Endothelial cell of umbilical vein (primary cell): Measurements from ENCODE around the gene MID1. TPM values are rescaled to one million over a fixed set of nuclear protein-coding genes. Genes with fewer than 3 reads are reported as not detected.
A peak's percentile ranks its signal among the peaks of the same experiment; 100 is the strongest.

Experiments
- BruUV-seq: library from RNA; stranded (reverse); fragments of 400-500 nt; replicated peaks from 2 replicates; lab custom pipeline; 2021; lab: Mats Ljungman, UMichigan
- CTCF ChIA-PET: fragments of 300-600, 350-600 bp; sonication (Branson Sonifier 250); formaldehyde crosslinking; loops from one replicate; lab custom pipeline; 2021; ENCODE audit warnings: antibody characterized with exemption, inconsistent platforms; lab: Charles Lee
- POLR2A ChIA-PET: fragments of 300-600, 350-600 bp; sonication (Branson Sonifier 250); formaldehyde crosslinking; loops from one replicate; lab custom pipeline; 2021; ENCODE audit warnings: antibody characterized with exemption, inconsistent platforms; lab: Charles Lee
- DNase-seq: peaks from one replicate; pipeline ENCODE4 v3.0.0-alpha.2; 2011; ENCODE audit warnings: low read depth, low spot score
- FAIRE-seq: peaks from 2 replicates; lab custom pipeline; 2011; peaks lifted over from hg19 to GRCh38; lab: Jason Lieb, UNC
- H2AFZ ChIP-seq: 2 replicates; pipeline ENCODE4 v1.6.0; 2012; ENCODE audit warnings: low read depth, low read length, control low read depth, inconsistent platforms
- H3K27ac ChIP-seq: 2 replicates; pipeline ENCODE4 v1.5.1; 2011; ENCODE audit warnings: low read depth, mild to moderate bottlenecking, control low read depth, low read length, moderate library complexity; ENCODE audit not compliant: insufficient read depth
- H3K27me3 ChIP-seq, 2 experiments: 2 replicates each; pipeline versions ENCODE4 v1.6.0 to v1.6.1; 2011; ENCODE audit warnings: low read length in 2 of 2, mixed read lengths in 1 of 2; ENCODE audit not compliant: control insufficient read depth in 2 of 2, insufficient read depth in 2 of 2
- H3K36me3 ChIP-seq, 2 experiments: 2 replicates in 1 of 2; 3 replicates in 1 of 2; pipeline ENCODE4 v1.5.1; 2011; ENCODE audit warnings: low read length in 2 of 2, mild to moderate bottlenecking in 1 of 2, moderate library complexity in 1 of 2; ENCODE audit not compliant: control insufficient read depth in 2 of 2, insufficient read depth in 2 of 2; ENCODE audit errors: extremely low read depth in 1 of 2
- H3K4me1 ChIP-seq: 3 replicates; pipeline ENCODE4 v1.5.1; 2011; ENCODE audit warnings: mild to moderate bottlenecking, low read length; ENCODE audit not compliant: control insufficient read depth, insufficient read depth; ENCODE audit errors: extremely low read depth
- H3K4me2 ChIP-seq: 2 replicates; pipeline ENCODE4 v1.6.1; 2011; ENCODE audit warnings: low read length, control low read depth, mixed read lengths; ENCODE audit not compliant: insufficient read depth
- H3K4me3 ChIP-seq, 3 experiments: fragments of 200-600 bp in 1 of 3; sonication (generic), shearing (Covaris generic) in 1 of 3; replicated peaks in 1 of 3; 2 replicates each; pipeline ENCODE4 v1.5.1; 2011 to 2016; ENCODE audit warnings: control low read depth in 3 of 3, low read length in 3 of 3, mild to moderate bottlenecking in 2 of 3, inconsistent platforms in 1 of 3, low read depth in 1 of 3, moderate library complexity in 1 of 3; ENCODE audit not compliant: insufficient read depth in 1 of 3
- H3K79me2 ChIP-seq: 2 replicates; pipeline ENCODE4 v1.6.0; 2012; ENCODE audit warnings: low read length, inconsistent platforms; ENCODE audit not compliant: control insufficient read depth, insufficient read depth
- H3K9ac ChIP-seq: replicated peaks from 2 replicates; pipeline ENCODE3; 2011; ENCODE audit warnings: low read length, control low read depth; ENCODE audit not compliant: insufficient read depth; ENCODE audit errors: extremely low read depth
- H3K9me1 ChIP-seq: replicated peaks from 3 replicates; pipeline ENCODE4 v1.6.0; 2011; ENCODE audit warnings: mild to moderate bottlenecking, low read length; ENCODE audit not compliant: control insufficient read depth, insufficient read depth; ENCODE audit errors: extremely low read depth
- H3K9me3 ChIP-seq: replicated peaks from 2 replicates; pipeline ENCODE4 v1.5.1; 2012; ENCODE audit warnings: low read length, inconsistent platforms; ENCODE audit not compliant: control insufficient read depth, insufficient read depth
- H4K20me1 ChIP-seq: replicated peaks from 2 replicates; pipeline ENCODE3; 2011; ENCODE audit warnings: mild to moderate bottlenecking, low read length; ENCODE audit not compliant: control insufficient read depth, insufficient read depth; ENCODE audit errors: extremely low read depth
- FOS ChIP-seq: IDR thresholded peaks from 2 replicates; pipeline ENCODE4 v1.6.1; 2011; ENCODE audit warnings: mild to moderate bottlenecking, low read length, moderate library complexity, borderline replicate concordance; ENCODE audit not compliant: insufficient read depth
- JUN ChIP-seq: IDR thresholded peaks from 2 replicates; pipeline ENCODE4 v1.6.1; 2011; ENCODE audit warnings: borderline replicate concordance, low read depth; ENCODE audit not compliant: insufficient read length, insufficient read depth
- MYC ChIP-seq: IDR thresholded peaks from one replicate; pipeline ENCODE4 v1.6.1; 2011; ENCODE audit warnings: mild to moderate bottlenecking, low read depth, low read length
- POLR2A ChIP-seq: IDR thresholded peaks from 2 replicates; pipeline ENCODE4 v1.6.1; 2012; ENCODE audit warnings: low read depth, mild to moderate bottlenecking, control low read depth, low read length
- POLR2AphosphoS5 ChIP-seq: IDR thresholded peaks from 2 replicates; pipeline ENCODE4 v1.6.1; 2012; ENCODE audit warnings: low read depth, mild to moderate bottlenecking, control low read depth, low read length, moderate library complexity; ENCODE audit not compliant: insufficient read depth
- dilution Hi-C: fragments of 300-500 bp; cut with MboI; formaldehyde crosslinking; loops from one replicate; pipeline ENCODE4 v1.15.0; 2019; ENCODE audit warnings: low sequenced_read_pairs; ENCODE audit not compliant: extremely low pct_ligation_motif_present
- intact Hi-C: fragments of 100-400 bp; cut with micrococcal nuclease; formaldehyde crosslinking; loops from one replicate; pipeline ENCODE4 v1.10.0; 2022
- polyA plus RNA-seq, 4 experiments: library from polyadenylated mRNA; depleted of rRNA in 3 of 4; stranded (reverse) in 3 of 4; unstranded in 1 of 4; fragments of >200 nt; gene quantifications; 2 replicates each; pipeline versions ENCODE4 v1.2.1 to v1.2.3, GENCODE V29; 2011 to 2012; ENCODE audit warnings: missing spikeins in 1 of 4
- total RNA-seq: library from RNA; stranded (reverse); gene quantifications from 2 replicates; pipeline ENCODE4 v1.2.3, GENCODE V29; 2021
- TF ChIP-seq, protein P1 (sequence below): IDR thresholded peaks from 2 replicates; pipeline ENCODE4 v1.6.1; 2011; ENCODE audit not compliant: insufficient read depth, insufficient read length
- TF ChIP-seq, protein P2 (sequence below), 2 donors: IDR thresholded peaks; 1 replicate in 1 of 2; 2 replicates in 1 of 2; pipeline ENCODE4 v1.5.1; 2011; ENCODE audit warnings: low read length in 2 of 2, mild to moderate bottlenecking in 2 of 2, moderate library complexity in 2 of 2, control low read depth in 1 of 2, inconsistent platforms in 1 of 2, low read depth in 1 of 2; ENCODE audit not compliant: insufficient read depth in 1 of 2; ENCODE audit errors: extremely low read depth in 1 of 2

MID1 gene
- total and polyA plus RNA-seq, 2 donors (not counting 3 experiments of a cell fraction or from before 2014, with no cell fraction given): 21.3 to 29.8 TPM

GRCh38 chrX:10548688-10549087, 71.7 kb downstream of the MID1 start:
- H4K20me1 ChIP-seq: no peaks in the 10 kb centered on the region
- no peak overlapping the region for H3K27ac ChIP-seq
- H3K36me3 ChIP-seq: no peaks in the 10 kb centered on the region
- H3K9me3 ChIP-seq: no peaks in the 10 kb centered on the region
- H3K4me2 ChIP-seq: no peak overlapping the region
- intact Hi-C loops (no loop called here), dilution Hi-C loops (no loop called here)
- no peak overlapping the region for H3K9ac ChIP-seq
- POLR2A ChIA-PET: no interaction called here
- peaks cover 5% of the 10 kb centered on the region for H3K4me1 ChIP-seq
- no TSS peak for BruUV-seq
- no peaks in the 10 kb centered on the region for H3K27me3 ChIP-seq
- TF ChIP-seq POLR2AphosphoS5 (no peak), FOS (peak; percentile 44), MYC (no peak), JUN (no peak), POLR2A (no peak)
- TF ChIP-seq, protein P1, sequence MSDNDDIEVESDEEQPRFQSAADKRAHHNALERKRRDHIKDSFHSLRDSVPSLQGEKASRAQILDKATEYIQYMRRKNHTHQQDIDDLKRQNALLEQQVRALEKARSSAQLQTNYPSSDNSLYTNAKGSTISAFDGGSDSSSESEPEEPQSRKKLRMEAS: no peak
- TF ChIP-seq, protein P2, sequence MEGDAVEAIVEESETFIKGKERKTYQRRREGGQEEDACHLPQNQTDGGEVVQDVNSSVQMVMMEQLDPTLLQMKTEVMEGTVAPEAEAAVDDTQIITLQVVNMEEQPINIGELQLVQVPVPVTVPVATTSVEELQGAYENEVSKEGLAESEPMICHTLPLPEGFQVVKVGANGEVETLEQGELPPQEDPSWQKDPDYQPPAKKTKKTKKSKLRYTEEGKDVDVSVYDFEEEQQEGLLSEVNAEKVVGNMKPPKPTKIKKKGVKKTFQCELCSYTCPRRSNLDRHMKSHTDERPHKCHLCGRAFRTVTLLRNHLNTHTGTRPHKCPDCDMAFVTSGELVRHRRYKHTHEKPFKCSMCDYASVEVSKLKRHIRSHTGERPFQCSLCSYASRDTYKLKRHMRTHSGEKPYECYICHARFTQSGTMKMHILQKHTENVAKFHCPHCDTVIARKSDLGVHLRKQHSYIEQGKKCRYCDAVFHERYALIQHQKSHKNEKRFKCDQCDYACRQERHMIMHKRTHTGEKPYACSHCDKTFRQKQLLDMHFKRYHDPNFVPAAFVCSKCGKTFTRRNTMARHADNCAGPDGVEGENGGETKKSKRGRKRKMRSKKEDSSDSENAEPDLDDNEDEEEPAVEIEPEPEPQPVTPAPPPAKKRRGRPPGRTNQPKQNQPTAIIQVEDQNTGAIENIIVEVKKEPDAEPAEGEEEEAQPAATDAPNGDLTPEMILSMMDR (IDR thresholded peaks at IDR 0.05; ENCODE audit: extremely low read depth in 1 of 2, insufficient read depth in 1 of 2, low read depth in 1 of 2, low read length in 2 of 2): no peak
- no peak overlapping the region for H3K4me3 ChIP-seq
- DNase-seq: peak; percentile 14
- H2AFZ ChIP-seq: no peak overlapping the region
- no peaks in the 10 kb centered on the region for H3K9me1 ChIP-seq
- no peak for FAIRE-seq
- H3K79me2 ChIP-seq: no peaks in the 10 kb centered on the region
- CTCF ChIA-PET: interaction anchor here (1.5 to 1.6 kb wide), 2 partner anchors 20 to 49 kb away, joined by 3 to 4 read pairs; no protein-coding TSS in a partner anchor
